Measurements from ENCODE around the gene MRPL14.

MRPL14 gene

GRCh38 chr6:44064089-44064947 lies 62.9 kb downstream of the MRPL14 start:
- DNase-seq, result no peak

GRCh38 chr6:44063561-44064059 lies 63.6 kb downstream of the MRPL14 start:
- DNase-seq, result no peak

Measured in stimulated activated CD4-positive, alpha-beta T cell treated with anti-CD3 and anti-CD28 coated beads, Interleukin-4, amount 100 ng/mL, for 24 hours (primary cell).